GM18907 (cell line): ENCODE results near the gene FGD2.
"Not testable (repeated sequence)": the region's sequence is repeated elsewhere in the genome, so short reads cannot be mapped to it uniquely, and the experiment has no call there.

ENCODE experiments used
- ATAC-seq: cut with Tn5 transposase; IDR thresholded peaks from one replicate; pipeline ENCODE4 v1.9.1; 2021; ENCODE audit warnings: mild to moderate bottlenecking, moderate library complexity; ENCODE audit not compliant: unreplicated experiment

Gene FGD2

GRCh38 chr6:37036146-37036545, 30.7 kb downstream of the FGD2 start:
- ATAC-seq = no peak

GRCh38 chr6:37038292-37039198, 33.1 kb downstream of the FGD2 start:
- no peak for ATAC-seq

- no peak for ATAC-seq
Observed at GRCh38 chr6:37039958-37040357, 34.5 kb downstream of the FGD2 start.

GRCh38 chr6:37041521-37041920, 36.1 kb downstream of the FGD2 start:
- no peak for ATAC-seq

- ATAC-seq = no peak
Observed at GRCh38 chr6:37042150-37042549, 36.7 kb downstream of the FGD2 start.

DNA sequence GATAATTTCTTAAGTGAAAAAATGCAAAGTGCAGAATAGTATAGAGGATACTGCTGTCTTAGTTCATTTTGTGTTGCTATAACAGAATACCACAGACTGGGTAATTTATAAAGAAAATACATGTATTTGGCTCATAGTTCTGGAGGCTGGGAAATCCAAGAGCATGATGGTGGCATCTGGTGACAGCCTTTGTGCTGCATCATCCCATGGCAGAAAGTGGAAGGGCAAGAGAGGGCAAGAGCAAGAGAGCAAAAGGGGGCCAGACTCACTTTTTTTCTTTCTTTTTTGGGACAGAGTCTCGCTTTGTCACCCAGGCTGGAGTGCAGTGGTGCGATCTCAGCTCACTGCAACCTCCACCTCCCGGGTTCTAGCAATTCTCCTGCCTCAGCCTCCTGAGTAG, 37.6 kb downstream of the FGD2 start:
- not testable (repeated sequence) for ATAC-seq

DNA sequence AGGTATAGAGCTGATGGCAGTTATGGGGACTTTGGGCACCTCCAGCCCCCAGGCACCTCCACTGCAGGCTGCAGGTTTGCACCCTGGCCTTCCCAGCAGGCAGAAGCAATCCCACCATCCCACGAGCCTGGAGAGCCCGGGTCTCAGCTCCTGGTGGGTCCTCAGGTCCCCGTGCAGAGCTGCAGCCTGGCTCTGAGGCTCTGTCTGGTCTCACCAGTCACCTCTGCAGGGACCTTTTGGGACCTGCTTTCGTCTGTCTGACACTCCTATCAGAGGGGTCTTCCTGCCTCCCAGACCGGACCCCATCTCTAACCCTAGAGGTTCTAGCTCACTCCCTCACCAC, 41.9 kb downstream of the FGD2 start:
- ATAC-seq = no peak

DNA sequence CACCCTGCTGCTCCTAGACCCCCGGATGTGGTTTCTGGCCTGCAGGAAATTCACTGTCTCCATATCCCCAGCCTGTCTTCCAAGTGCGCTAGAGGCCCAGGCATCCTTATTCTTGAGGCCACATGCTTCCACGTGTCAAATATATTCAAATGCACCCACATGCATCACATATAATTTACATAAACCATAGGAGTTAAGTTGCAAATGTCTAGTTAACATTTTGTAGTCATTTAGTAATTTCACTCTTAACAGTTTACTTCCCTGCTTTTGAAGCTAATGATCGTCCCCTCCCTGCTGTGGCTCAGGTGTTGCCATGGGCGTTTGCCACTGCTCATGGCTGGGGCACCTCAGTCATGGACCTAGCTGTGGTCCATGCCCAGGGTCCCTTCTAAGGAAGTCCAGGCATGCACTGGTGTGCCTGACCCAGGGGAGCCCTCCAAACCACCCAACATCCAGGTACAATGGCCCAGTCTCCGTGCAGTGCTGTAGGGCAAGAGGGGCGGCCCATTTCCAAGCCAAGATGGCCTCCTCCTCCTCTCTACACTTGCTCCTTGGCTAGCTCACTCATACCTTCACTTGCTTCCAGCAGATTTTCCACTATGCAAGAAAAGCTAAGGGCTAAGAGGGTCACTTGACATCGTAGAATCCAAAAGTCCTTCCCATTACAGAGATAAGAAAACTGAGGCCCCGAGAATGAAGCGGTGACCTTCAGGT, 42.4 kb downstream of the FGD2 start:
- no peak for ATAC-seq

DNA sequence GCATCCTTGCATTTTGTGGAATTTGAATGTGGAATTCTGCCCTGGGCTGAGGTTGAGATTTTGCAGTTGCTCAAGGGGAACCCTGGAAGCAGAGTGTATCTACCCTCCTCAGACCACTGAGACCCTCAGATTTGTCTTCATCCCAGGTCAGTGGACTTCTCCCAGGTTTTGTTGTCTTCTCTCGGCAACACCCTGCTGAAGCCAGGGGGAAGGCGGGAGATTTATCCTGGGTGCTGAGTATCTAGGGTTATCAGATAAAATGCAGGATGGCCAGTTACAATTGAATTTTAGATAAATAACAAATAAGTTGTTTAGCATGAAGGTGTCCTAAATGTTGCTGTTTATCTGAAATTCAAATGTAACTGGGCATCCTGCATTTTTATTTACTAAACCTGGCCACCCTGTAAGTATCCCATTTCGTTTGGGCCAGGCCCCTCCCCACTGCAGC, 43.0 kb downstream of the FGD2 start:
- ATAC-seq = no peak

DNA sequence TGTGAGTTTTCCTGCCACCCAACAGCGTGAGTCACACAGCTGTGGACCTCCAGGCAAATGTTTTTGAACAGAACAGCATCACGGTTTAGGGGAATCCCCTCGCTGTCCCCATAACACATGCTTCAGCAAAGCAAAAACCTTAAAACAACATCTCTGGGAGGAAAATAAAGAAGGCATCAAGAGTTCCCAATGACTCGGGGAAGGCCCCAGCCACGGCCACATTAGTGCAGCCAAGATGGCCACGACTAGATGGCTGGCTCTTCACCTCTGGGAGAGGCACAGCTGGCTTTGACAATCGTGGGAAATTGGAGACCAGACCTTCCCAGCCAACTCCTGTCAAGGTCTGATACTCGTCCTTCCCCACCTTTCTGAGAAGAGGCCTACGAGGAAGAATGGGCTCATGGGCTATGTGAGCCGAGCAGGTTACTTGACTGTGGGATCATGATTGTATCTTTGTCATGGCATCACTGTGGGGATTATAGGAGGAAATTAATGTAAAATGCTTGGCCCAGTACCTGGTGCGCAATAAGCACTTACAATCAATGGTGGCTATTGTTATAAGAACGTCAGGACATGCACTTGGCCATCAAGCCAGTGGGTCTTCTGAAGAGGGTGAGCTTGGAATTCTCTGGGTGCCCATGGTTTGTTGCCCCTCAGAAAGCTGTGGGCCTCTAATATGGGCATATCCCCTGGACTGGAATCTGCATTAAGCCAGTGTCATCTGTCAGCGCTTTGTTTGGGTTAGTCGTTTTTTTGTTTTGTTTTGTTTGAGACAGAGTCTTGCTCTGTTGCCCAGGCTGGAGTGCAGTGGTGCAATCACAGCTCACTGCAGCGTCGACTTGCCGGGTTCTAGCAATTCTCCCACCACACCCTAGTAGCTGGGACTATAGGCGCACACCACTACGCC, 43.6 kb downstream of the FGD2 start:
- ATAC-seq = peak; percentile 47

GRCh38 chr6:37049758-37050044, 44.2 kb downstream of the FGD2 start:
- no peak for ATAC-seq

- ATAC-seq = peak; percentile 48
Observed at GRCh38 chr6:37050045-37050853, 44.8 kb downstream of the FGD2 start.

GRCh38 chr6:37050854-37051137, 45.3 kb downstream of the FGD2 start:
- no peak for ATAC-seq

DNA sequence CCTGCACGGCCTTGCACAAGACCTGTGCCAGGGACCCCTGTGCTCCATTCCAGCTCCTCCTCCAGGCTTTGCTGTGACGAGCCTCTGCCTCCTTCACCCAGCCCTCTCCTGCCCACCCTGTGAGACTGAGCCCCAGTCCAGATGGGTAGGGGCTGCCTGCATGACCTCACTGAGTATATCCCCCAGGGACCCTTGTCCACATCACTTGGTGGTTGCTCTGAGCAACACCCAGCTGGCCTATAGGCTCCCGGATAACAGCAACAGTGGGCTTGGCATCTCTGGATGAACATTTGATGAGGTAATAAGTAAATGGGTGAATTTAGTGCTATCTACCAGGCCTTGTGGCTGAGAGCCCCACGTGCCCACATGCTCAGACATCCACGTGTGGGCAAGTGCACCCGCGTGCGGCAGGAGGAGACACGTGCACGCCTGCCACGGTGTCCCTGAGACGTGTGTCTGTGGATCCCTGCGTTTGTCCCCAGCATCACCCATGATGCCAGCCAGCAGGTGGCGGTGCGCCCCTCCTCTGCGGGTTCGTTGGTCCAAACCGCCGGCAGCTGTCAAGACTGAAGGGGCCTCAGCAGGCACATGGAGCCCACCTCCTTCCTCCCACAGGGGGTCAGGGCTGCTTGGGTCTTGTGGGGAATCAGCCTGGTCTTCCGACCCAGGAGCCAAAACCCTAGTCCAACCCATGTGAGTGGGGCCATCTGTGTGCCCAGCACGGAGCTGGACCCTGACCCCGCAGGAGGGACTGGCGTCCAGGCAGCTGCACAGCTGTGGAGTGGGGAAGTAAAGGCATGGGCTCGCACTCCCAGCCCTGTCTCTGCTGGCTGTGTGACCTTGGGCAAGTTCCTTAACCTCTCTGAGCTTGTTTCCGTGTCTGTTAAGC, 45.9 kb downstream of the FGD2 start:
- ATAC-seq = peak; percentile 33

DNA sequence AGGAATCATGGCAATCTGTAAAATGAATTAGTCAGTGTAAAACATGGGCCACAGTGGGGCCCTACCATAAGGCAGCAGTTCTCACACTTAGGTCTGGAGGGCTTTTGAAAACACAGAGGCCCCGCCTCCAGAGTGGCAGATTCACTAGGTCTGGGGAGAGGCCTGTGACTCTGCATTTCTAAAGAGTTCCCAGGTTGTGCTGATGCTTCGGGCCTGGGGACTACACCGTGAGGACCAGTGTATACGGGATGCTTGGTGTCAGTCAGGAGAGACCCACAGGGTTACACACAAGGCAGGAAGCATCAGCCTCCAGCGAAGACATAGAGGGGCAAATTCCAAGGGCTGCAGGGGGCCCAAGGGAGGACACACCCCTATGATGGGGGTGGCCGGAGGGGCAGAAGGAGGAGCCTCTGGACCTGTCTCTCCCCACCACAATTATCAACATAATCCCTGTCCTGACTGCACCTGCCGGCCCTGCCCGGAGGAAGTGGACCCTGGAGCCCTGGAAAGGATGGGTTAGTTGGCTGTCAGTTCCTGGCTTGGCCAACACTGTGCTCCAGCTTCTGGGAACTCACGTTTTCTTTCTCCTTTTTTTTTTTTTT, 46.7 kb downstream of the FGD2 start:
- ATAC-seq = no peak

- no peak for ATAC-seq
Observed at GRCh38 chr6:37053683-37054082, 48.2 kb downstream of the FGD2 start.

DNA sequence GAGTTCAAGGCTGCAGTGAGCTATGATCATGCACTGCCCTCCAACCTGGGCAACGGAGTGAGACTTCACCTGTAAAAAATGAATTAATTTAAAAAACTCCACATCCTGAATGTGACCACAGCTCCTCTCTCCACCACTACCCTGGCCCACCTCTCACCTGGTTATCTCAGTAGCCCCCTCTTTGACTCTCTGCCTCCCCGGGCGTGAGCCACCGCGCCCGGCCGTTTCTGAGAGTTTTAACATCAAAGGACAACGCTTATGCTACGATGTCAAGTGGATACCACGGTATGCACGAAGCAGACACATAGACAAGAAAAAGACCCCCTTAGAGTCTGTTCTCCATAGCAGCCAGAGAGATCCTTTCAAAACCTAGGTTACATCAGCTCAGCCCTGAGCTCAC, 48.7 kb downstream of the FGD2 start:
- no peak for ATAC-seq

DNA sequence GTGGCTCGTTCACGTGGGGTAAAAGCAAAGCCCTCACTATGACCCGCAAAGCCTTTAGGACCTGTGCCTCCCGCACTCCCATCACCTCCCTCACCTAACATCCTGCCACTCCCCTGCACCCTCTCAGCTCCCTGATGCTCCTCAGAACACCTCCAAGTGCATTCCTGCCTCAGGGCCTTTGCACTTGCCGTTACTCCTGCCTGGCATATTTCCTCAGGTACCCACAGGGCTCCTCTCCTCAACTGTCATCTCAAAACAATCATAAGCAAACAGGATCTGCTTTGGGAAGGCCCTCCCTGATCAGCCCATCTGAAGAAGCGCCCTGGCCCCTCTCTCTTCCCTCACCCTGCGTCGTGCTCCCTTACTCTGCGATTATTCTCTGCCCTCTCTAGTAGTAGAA, 49.1 kb downstream of the FGD2 start:
- ATAC-seq = no peak

GRCh38 chr6:37056112-37056403, 50.6 kb downstream of the FGD2 start:
- no peak for ATAC-seq
